ENCODE results near the gene FAM184A. TPM values are rescaled to one million over a fixed set of nuclear protein-coding genes. Genes with fewer than 3 reads are reported as not detected.

The FAM184A gene
- total and polyA plus RNA-seq, 2 donors (not counting 3 experiments of a cell fraction or from before 2014, with no cell fraction given): 0.04 to 0.84 TPM

DNA sequence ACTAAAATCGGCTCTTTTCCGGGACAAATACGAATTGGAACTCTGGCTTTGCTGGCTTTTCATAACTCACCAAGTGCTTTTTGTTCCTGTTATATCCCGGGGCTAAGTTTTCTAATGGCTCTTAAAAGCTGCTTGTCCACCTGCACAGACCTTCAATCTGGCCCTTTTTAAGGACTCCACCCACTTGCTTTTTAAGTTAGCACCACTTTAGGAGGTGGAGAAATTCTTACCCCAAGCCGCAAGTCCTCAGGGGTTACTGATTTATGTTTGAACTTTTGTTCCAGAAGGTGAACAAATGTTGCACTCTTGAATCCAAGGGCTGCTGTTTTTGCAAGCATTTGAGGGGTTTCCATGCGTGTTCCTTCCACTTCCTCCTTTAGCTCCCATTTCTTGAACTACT is 37.8 kb downstream of the FAM184A start:
- no peaks in the 10 kb centered on the region for H3K4me1 ChIP-seq (ENCODE audit: control insufficient read depth, extremely low read depth, insufficient read depth, low read length)
- no peaks in the 10 kb centered on the region for H3K9me1 ChIP-seq (replicated peaks; ENCODE audit: control insufficient read depth, extremely low read depth, insufficient read depth, low read length)
- H3K4me2 ChIP-seq (ENCODE audit: insufficient read depth, low read length): no peak overlapping the region
- H3K9ac ChIP-seq (replicated peaks; ENCODE audit: extremely low read depth, insufficient read depth, low read length): no peak overlapping the region
- TF ChIP-seq MAX (IDR thresholded peaks at IDR 0.05; ENCODE audit: insufficient read depth, insufficient read length): no peak
- no peak for TF ChIP-seq JUN (IDR thresholded peaks at IDR 0.05; ENCODE audit: borderline replicate concordance, insufficient read depth, insufficient read length, low read depth)
- no peak for TF ChIP-seq FOS (IDR thresholded peaks at IDR 0.05; ENCODE audit: borderline replicate concordance, insufficient read depth, low read length)
- TF ChIP-seq CTCF (IDR thresholded peaks at IDR 0.05; ENCODE audit: extremely low read depth in 1 of 2, insufficient read depth in 1 of 2, low read depth in 1 of 2, low read length in 2 of 2): no peak
- no peak for TF ChIP-seq MYC (IDR thresholded peaks at IDR 0.05; ENCODE audit: low read depth, low read length)
- TF ChIP-seq POLR2AphosphoS5 (IDR thresholded peaks at IDR 0.05; ENCODE audit: insufficient read depth, low read depth, low read length): no peak
- TF ChIP-seq POLR2A (IDR thresholded peaks at IDR 0.05; ENCODE audit: low read depth, low read length): no peak
- TF ChIP-seq GATA2 (IDR thresholded peaks at IDR 0.05; ENCODE audit: insufficient read depth, insufficient read length, low read depth, low read length): no peak
- TF ChIP-seq EZH2 (IDR thresholded peaks at IDR 0.05; ENCODE audit: borderline replicate concordance, low read depth, low read length, severe bottlenecking): no peak
- intact Hi-C loops (cut with micrococcal nuclease) (no loop called here), dilution Hi-C loops (cut with MboI; ENCODE audit: extremely low pct_ligation_motif_present, low sequenced_read_pairs) (no loop called here)
- no TSS peak for BruUV-seq (replicated peaks)
- no peaks in the 10 kb centered on the region for H3K79me2 ChIP-seq (ENCODE audit: control insufficient read depth, insufficient read depth, low read length)
- no peak overlapping the region for H3K27ac ChIP-seq (ENCODE audit: insufficient read depth, low read depth, low read length)
- ChIA-PET CTCF (no interaction called here), POLR2A (no interaction called here)
- no peaks in the 10 kb centered on the region for H3K36me3 ChIP-seq (ENCODE audit: control insufficient read depth in 2 of 2, extremely low read depth in 1 of 2, insufficient read depth in 2 of 2, low read length in 2 of 2)
- no peaks in the 10 kb centered on the region for H3K27me3 ChIP-seq (ENCODE audit: control insufficient read depth in 2 of 2, insufficient read depth in 2 of 2, low read length in 2 of 2)
- H3K9me3 ChIP-seq (replicated peaks; ENCODE audit: control insufficient read depth, insufficient read depth, low read length): no peaks in the 10 kb centered on the region
- no peak for DNase-seq (ENCODE audit: low read depth, low spot score)
- H3K4me3 ChIP-seq (replicated peaks in 1 of 3; ENCODE audit: insufficient read depth in 1 of 3, low read depth in 1 of 3, low read length in 3 of 3): no peak overlapping the region
- no peaks in the 10 kb centered on the region for H4K20me1 ChIP-seq (replicated peaks; ENCODE audit: control insufficient read depth, extremely low read depth, insufficient read depth, low read length)
- H2AFZ ChIP-seq (ENCODE audit: low read depth, low read length): no peak overlapping the region
- FAIRE-seq: no peak

Measured in endothelial cell of umbilical vein (primary cell).